Activated CD8-positive, alpha-beta memory T cell treated with anti-CD3 and anti-CD28 coated beads for 24 hours (primary cell): ENCODE data around the gene CAMK2N1.
"Not testable (repeated sequence)": the region's sequence is repeated elsewhere in the genome, so short reads cannot be mapped to it uniquely, and the experiment has no call there.

Experiments
- DNase-seq: peaks from one replicate; pipeline ENCODE4 v3.0.0-alpha.2; 2020

CAMK2N1 gene

GRCh38 chr1:20485527-20486456 lies at the start of gene CAMK2N1:
Gene CAMK2N1 (minus strand): TSS chr1:20486210. CDS start chr1:20485379, 831 bp downstream.
- peak; percentile 79 for DNase-seq

DNA sequence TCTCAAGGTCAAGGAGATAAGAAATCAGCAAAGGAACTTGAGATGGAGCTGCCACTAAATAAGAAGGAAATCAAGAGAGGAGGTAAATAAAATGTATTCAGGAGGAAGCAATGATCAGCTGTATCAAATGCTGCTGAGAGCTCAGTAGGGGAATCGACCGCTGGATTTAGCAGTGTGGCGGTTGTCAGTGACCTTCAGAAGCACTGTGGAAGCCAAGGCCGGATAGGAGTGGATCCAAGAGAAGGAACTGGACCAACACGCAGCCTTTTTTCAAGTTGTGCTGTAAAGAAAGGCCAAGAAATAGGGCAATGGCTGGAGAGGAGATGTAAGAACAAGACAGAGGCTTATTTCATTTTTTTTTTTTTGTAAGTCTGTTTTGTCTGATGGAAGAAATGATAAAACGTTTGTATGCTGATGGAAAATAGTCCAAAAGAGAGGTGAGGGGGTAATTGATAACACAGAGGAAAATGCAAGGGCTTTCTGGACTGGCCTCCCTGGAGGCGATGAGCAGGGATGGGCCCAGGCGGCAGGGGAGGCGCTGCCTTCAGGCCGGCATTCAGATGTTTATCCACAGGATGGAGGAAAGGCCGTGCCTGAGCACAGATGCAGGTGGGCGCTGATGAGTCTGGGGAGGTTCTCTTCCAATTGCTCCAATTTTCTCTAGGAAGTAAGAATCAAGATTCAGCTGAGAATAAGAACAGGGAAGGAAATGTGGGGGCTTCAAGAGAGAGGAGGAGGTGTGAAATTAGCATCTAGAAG lies 48.8 kb upstream of the CAMK2N1 start:
- DNase-seq = no peak

DNA sequence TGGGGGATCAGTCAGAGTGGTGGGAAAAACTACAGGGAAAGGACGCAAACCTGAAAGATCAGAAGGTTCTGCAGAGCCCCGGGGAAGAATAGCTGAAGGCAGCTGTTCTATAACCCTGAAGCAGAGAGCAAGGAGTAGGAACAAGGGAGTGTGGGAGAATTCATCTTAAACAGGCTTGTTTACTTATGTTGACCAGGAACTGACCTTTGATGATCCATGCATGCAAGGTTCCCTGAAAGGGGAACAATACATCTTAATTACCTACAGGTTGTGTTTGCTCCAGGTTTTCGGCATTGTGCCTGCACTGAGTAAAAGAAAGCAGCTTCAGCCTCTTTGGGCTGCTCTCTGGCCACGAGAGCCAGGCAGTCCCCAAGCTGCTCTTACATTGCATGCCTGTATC lies 47.6 kb upstream of the CAMK2N1 start:
- DNase-seq = no peak

GRCh38 chr1:20530901-20531300 lies 44.9 kb upstream of the CAMK2N1 start:
- no peak for DNase-seq

- no peak for DNase-seq
Observed at GRCh38 chr1:20530306-20530705, 44.3 kb upstream of the CAMK2N1 start.

DNA sequence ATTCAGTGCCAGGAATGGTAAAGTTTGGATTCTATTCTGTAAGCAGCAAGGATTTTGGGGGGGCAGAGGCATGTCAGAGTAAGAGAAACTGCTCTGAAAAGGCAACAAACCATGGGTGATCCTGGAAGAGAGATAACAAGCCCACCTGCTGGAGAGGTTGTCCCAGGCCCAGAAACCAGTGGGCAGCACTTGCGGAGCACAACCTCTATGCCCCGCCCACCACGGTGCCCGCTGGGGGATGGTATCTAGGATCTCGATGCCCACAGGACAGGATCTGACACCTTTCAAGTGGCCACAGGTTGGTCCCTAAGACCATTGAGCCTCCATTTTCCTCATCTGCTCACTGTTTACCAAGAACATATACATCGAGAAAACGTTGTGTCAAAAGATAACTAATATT lies 42.2 kb upstream of the CAMK2N1 start:
- no peak for DNase-seq

- DNase-seq = no peak
Observed at GRCh38 chr1:20526267-20526666, 40.3 kb upstream of the CAMK2N1 start.

DNA sequence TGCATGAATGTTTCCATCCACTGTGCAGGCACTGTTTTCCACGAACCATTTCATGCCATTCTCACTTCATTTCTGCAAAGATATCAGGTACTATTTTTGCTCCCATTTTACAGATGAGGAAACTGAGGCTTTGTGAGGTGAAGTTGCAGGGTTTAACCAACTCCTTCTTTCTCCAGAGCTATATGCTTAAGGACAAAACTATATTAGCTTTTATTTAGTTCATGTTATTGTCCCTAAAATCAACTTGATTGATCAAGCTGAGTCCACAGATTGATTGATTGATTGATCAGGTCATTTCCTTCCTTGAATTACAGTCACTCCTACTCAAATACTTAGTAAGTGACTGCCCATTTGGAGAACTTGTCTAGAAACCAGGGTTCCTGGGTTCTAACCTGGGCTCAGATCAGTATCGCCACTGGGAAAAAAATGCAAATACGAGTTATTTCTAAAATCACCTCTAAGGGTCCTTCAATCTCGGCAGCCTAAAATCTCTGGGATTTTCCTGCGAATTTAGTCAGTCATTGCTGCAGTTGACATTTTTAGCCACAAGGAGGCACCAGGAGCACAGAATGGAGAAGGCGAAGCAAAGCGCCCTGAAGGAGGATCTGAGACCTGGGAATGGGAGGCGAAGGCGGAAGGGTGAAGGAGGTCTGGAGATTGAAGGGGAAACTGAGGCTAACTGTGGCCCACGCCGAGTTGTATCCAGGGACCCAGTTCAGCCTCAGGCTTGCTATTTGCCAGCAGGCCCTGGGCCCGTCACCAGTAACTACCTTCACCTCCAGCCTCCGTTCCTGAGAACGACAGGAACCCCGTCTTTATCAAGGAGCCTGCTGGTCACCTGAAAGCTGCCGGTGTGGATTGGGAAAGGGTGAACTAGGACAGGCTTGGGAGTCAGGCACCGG lies 36.2 kb upstream of the CAMK2N1 start:
- DNase-seq = peak; percentile 85

DNA sequence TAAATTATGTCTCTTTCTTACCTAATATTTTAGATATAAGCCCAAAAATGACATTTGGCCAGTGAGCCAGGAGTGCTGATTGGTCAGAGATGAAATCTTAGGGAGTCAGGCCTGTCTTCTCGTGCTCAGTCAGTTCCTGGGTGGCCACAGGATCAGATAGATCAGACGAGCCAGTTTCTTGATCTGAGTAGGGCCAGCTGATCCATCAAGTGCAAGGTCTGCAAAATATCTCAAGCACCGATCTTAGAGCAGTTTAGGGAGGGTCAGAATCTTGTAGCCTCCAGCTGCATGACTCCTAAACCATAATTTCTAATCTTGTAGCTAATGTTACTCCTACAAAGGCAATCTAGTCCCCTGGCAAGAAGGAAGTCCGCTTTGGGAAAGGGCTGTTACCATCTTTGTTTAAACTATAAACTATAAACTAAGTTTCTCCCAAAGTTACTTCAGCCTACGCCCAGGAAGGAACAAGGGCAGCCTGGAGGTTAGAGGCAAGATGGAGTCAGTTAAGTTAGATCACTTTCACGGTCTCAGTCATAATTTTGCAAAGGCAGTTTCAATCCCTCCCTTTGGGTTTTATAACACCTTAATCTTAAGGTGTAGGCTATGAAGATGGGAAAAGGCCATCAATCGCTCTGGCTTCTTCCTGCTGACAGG lies 33.7 kb upstream of the CAMK2N1 start:
- not testable (repeated sequence) for DNase-seq

DNA sequence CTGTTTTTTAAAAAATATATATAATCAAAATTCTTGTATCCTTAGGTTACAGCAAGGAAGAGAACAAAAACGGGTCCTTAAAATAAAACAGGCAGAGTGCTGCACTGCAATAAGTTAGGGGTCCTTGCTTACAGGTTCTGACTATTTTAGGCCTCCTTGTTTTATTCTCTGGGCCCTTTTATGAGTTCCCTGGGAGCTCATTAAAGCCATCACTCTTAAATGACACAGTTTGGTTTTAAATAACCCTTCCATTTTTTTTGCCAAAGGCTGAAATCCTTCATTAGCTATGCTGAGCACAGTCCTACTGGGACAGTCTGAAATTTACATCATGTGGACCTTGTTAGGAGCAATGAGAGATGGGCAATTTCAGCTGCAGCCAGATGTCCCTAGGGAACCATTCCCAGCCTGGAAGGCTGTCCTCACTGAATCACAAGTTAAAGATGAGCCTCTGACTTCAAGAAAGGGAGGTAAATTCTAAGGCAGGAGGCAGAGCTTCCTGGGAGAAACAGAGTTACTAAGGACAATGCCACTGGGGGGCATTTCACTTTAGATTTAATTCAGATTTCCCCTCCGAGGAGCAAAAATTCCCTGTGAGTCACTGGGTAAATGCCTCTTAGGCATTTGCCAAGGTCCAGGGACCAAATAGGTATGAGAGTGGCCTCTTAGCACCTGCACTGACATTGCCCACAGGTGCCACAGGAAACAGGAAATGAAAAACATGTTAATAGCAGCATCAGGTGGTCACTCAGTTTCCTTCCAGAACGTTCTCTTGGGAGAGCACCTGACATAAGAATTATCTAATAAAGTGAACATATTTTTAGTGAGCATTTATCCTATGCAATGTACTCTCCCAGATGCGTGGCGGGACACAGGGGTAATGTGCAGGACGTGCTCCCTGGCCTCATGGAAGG lies 25.8 kb upstream of the CAMK2N1 start:
- DNase-seq = no peak

DNA sequence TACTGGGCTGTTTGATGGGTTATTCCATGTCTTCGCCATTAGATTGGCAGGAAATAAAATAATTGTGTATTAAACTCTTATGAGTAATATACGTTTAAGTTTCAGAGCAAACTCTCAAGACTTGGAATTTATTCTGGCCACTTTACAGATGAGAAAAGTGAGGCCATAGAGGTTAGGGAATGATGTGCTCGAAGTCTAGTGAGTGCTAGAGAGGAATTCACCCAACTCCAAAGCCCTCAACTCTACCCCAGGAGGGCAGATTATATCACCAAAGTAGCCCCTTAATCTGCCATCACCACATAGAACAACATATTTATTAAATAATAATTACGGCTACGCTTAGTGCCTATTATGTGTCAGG lies 22.4 kb upstream of the CAMK2N1 start:
- no peak for DNase-seq

GRCh38 chr1:20507564-20508410 lies 21.8 kb upstream of the CAMK2N1 start, which contains the start of gene MUL1:
Gene MUL1 (minus strand): TSS chr1:20508151. CDS start chr1:20508024, 127 bp downstream.
- DNase-seq = peak; percentile 98

DNA sequence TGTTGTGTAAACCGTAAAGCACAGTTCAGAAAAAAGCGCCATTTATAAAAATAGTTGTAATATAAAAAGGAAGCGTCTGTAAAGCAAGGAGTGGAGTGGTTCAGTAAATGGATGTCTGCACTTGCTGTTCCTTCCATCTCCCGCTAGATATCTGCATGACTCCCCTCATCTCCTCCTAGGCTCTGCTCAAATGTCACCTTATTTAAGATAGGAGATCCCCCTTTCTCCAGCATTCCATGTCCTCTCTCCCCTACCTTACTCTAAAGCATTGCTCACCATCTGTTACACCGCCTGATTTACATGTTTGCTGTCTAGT lies 21.2 kb upstream of the CAMK2N1 start:
- DNase-seq = no peak

DNA sequence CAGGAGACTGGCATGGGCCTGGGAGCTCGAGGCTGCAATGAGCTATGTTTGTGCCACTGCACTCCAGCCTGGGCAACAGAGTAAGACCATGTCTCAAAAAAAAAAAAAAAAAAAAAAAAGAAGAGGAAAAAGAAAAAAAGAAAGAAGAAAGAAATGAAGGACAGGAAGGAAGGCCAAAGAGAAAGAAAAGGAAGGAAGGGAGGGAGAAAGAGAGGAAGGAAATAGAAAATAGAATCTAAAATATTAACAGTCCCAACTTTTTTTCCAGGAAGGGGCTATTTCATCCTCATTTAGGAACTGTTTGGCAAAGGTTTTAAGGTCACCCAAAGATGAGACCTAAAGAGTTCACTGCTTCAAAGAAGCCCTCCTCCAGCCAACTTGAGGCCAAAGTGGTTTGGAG lies 19.5 kb upstream of the CAMK2N1 start:
- DNase-seq = no peak

- DNase-seq = no peak
Observed at GRCh38 chr1:20500716-20501115, 14.7 kb upstream of the CAMK2N1 start.

GRCh38 chr1:20499718-20500117 lies 13.7 kb upstream of the CAMK2N1 start:
- DNase-seq = no peak

DNA sequence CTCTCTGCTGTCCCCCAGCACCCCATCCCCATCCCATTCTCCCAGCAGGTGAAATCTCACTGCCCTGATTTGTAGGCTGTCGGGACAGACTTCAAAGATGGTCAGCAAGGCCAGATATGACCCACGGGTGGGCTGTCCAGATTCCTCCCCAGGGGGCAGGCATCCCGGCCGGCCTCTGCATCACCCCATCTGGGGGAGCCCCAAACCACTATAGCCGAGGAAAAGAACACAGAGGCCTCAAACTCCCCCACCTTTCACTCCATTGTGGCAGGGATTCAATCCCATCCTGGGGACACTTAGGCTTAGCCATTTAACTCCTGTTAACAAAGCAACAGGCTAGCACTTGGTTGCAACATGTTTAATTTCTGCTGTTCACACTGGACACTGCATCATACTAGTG lies 13.1 kb upstream of the CAMK2N1 start:
- DNase-seq = no peak

GRCh38 chr1:20498116-20498515 lies 12.1 kb upstream of the CAMK2N1 start:
- DNase-seq = no peak

DNA sequence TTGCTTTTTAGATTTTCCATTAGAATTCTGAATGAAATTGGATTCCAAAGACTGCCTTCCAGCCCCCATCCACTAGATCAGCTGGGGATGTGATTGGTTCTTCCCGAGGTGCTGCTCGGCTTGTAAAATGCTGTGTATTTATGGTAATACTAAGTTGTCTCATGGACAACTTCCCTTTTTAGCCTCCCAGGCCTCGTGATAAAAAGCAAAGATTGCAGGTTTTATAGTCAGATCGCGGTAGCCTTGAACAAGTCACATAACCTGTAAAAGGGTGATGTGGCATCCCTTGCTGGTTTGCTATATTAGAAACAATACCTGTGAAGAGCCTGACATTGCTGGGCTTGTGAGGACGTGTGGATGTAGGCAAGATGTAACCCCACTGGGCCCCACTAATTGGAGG lies 11.5 kb upstream of the CAMK2N1 start:
- no peak for DNase-seq

DNA sequence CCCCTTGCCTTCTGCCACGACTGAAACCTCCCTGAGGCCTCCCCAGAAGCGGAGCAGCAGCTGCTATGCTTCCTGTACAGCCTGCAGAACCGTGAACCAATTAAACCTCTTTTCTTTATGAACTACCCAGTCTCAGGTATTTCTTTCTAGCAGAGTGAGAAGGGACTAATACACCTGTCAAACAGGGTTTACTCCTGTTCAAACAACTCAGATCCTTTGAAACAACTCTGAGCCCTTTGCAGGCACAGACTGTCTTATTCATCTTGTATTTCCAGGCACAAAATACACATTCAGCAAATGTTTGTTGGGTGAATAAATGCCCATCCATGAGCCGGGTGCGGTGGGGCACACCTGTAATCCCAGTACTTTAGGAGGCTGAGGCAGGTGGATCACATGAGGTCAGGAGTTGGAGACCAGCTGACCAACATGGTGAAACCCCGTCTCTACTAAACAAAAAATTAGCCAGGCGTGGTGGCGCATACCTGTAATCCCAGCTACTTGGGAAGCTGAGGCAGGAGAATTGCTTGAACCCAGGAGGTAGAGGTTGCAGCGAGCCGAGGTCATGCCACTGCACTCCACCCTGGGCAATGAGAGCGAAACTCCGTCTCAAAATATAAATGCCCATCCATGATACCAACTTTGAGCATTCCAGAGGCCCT lies 10.8 kb upstream of the CAMK2N1 start:
- not testable (repeated sequence) for DNase-seq
